GM18505 (cell line): ENCODE results near the gene VEGFA.

ENCODE experiments used
- ATAC-seq: cut with Tn5 transposase; IDR thresholded peaks from one replicate; pipeline ENCODE4 v1.9.1; 2021; ENCODE audit not compliant: unreplicated experiment
- POLR2A ChIP-seq: IDR thresholded peaks from 4 replicates; pipeline ENCODE4 v1.6.1; 2011; ENCODE audit warnings: borderline replicate concordance; ENCODE audit not compliant: insufficient read depth, insufficient read length; ENCODE audit errors: extremely low read depth

Gene VEGFA

DNA sequence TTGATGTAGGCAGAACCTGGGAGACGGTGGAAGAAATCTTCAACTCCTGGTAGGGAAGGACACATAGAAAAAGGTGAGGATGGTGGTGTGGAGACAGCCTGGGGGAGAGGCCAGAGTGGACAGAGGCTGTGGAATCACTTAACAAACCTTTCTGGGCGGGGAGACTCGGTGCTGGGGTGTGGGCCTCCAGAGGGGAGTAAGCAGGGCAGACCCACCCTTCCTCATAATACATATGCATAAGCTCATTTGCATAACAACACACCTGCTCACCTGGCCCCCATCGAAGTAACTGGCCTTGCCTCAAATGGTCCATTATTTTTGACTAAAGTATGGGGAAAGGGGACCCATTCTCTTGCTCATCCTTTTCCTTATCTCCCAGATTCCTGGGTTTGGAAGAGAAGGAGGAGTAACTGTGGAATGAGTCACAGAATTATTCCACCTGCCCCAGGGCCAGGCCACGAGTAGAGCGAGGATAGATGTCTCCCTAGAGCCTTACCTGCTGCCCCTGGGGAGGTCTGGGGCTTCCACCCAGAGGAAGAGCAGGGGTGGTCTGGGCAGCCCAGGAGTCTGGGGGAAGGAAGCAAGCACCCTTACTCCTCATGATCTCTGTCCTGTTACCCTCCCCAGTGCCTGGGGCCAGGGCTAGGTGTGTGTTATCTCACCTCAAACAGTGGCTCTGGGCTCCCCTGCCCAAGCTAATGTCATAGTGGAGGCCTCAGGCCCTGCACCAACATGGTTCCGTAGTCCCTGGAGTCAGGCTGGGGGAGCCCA is 10.7 kb upstream of the VEGFA start:
- no peak for TF ChIP-seq POLR2A
- no peak for ATAC-seq

DNA sequence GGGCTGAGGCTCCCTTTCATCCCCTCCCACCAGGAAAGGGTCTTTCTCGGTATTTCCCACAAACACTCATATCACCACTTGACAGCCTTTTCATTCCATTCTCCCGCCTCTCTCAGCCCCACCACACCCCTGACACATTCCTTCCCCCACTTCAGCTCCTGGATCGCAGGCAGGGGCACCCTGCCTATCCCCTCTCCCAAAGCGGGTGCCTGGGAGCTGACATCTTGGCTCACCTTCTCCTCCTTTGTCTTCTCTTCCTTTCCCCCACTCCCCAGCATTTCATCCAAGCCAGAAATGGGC is 10.2 kb upstream of the VEGFA start:
- no peak for TF ChIP-seq POLR2A

DNA sequence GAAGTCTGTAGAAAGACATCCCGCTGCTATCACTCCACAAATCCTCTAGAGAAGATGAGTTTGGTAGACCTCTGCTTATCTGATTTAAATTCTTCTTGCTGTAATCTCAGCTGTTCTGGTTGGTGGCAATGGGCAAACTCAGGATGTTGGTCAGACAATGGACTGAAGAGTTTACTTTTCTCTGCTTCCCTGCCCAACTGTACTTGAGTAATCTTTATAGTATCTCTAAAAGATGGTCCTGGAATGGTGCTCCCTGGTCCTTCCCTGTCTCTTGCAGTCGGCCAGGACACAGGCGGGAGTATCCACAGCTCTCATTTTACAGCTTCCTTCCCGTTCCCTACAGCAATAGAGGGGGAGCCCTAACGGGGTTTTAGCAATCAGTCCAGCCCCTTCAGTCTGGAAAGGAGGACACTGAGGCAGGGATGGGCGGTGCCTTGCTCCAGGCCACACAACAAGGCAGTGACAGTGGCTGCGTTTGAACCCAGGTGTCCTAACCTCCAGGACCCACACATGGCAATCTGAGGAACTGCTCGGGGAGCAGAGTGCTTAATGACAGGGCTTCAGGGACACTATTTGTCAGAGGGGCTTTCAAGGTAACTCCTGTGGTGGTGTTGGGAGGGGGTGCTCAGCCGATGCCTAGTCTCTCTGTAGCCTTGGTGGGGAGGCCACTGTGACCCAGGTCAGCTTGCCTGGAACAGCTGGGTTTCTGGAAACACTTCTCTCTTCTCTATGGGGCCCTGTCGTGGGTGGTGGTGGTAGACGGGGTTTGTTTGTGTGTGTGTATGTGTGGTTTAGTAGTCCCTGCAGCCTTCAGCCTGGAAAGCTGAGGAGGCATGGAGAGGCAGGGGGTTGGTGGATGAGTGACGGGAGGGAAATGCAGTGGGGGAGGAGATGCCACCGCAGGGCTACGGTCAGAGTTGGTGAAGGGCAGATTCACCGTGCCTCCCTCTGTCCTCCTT is 9.5 kb upstream of the VEGFA start:
- ATAC-seq = no peak
- no peak for TF ChIP-seq POLR2A

More for the DNA sequence above, 10.2 kb upstream of the VEGFA start:
- ATAC-seq = no peak

DNA sequence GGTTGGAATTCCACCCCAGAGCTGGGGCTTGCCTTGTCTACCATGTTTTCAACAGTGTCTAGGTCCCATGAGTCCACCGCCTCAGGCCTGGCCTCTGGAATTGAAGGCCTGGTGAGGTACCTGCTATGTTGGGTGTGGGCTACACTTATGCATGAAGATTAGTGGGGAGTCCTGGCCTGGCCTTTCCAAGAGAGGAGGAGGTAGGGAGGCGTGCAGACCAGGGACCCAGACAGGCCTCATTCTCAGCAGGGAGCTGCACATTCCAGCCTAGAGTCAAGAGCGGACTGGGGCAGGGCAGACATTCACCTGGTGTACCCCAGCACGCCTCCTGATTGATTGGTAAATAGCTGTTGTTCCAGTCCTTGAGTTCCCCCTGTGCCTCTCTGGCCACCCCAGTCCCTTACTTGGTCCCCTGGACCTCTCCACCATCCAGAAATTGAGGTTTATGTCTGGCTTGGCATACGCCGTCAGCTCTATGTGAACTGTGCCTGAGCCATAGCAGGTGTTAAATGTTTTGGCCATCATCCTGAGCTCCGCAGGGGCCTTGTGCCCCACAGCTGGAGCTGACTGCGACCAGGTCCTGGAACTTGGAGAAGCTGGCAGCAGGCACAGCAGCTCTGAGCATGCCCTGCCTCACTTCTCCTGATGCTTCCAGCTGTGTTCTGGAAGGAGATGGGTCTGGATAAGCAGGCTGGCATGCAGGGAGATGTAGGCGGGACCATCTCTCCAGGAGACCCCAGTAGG is 8.2 kb upstream of the VEGFA start:
- TF ChIP-seq POLR2A = no peak
- ATAC-seq = no peak

DNA sequence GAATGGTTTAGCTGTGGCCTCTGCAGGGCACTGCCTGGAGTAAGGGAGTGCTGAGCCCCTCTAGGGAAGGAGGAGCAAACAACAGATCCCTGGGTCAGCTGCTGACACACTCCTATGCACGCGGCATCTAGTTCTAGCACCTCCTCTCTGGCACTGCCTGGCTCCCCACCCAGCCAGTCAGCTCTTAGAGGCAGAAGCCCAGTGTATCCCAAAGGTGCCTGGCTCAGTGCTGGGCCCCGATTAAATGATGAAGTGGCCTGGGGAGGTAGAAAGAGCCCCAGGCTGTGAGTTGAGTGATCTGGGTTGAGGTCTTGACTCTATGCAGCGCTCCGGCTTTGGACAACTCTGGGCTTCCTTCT is 7.6 kb upstream of the VEGFA start:
- TF ChIP-seq POLR2A = no peak
- ATAC-seq = no peak

DNA sequence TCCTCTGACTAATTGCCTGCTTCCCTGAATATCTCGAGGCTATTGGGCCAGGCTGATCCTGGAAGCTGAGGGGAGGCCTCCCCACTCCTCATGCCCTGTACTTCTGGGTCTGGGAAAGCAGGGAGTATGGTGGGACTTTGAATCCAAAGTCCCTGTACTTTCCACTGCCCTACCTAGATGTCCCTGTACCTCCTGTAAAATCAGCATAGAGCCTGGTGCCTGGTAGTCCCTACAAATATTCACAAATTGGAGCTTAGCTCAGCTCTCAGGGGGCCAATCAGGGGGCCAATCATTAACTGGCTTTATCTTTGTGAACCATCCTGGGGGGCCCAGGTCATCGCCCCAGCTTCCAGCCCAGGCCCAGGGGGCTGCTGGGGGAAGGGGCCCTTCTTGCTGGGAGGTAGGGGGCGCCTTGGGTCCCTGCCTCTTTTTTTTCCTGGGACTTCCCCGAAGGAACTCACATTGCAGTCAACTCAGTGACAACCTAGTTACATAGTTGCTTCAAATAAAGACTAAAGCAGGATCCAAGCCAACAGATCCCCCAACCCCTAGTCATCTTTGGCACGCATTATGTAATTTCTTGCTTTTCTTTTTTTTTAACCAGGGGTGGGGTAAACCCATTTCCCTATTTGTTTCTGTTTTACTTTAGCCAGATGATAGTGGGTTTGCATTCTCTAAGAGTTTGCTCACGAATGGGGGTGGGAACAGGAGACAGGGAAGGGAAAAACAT is 6.9 kb upstream of the VEGFA start:
- ATAC-seq = no peak
- no peak for TF ChIP-seq POLR2A

DNA sequence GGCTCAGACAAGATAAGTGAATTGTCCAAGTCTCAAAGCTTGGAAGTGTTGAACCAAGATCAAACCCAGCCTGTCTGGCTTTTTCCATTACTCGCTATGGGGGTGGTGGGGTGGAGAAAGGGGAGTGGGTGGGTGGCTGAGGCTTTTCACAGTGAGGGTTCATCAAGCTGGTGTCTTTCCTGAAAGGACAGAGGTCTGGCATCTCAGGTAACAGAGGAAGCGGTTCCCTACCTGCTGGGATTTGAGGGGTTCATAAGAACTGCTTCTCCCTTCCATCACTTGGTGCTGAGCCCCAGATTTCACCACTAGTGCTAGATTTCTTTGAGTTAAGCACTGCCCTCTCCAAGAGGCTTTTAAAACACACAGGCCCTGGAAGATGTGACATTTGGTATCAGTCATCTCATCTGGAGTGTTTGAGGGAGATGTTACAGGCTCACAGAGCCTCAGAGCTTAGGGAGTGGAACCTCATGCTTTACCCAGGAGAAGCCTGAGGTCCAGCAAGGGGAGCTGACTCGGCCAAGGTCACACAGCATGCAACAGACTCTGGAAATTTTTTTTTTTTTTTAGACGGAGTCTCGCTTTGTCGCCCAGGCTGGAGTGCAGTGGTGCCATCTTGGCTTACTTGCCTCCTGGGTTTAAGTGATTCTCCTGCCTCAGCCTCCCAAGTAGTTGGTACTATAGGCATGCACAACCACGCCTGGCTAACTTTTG is 6.0 kb upstream of the VEGFA start:
- ATAC-seq = no peak
- TF ChIP-seq POLR2A = no peak

DNA sequence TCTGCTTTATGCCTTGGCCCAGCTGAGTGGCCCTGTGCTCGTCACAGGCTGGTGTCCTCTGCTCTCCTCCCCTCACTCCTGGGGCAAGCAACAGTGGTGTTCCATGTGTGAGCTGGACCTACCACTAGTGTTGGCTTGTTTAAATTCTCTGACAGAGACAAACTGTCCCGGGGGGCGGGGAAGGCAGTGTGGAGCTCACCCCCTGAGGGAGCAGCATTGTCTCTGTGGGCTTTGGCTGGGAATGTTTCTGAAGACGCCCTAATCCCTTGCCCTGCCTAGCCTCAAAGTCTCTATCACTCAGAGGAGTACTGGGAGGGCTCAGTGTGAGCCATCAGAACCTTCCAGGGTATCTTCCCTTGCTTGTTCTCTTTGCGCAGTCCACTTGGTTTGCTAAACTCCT is 5.2 kb upstream of the VEGFA start:
- ATAC-seq = no peak

DNA sequence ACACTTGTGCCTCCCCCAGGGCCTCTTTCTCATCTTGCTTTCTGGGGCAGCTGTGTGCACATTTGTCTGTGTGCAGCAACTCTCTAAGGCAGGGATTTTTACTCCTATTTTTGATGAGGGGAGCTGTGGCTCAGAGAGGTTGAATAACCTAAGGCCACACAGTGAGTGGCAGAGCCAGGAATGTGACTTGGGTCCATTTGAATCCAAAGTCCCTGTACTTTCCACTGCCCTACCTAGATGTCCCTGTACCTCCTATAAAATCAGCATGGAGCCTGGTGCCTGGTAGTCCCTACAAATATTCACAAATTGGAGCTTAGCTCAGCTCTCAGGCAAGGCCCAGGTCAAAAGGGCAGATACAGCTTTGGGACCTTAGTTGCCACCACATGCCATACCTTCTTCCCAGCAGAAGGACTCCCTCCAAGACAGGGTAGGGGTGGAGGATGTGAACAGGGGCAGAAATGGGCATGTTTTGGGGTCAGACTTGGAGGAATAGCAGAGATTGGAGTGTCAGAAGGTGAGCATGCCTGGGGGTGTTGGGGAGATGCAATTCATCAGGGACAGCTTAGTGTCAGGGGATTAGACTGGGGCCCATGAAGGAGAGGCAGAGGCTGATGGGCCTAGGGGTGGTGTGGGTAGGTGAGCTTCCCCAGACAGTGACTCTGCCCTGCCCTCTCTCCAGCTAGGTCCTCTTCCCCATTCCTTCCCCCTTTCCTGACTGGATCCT is 4.1 kb upstream of the VEGFA start:
- TF ChIP-seq POLR2A = no peak
- no peak for ATAC-seq

More for the DNA sequence above, 5.2 kb upstream of the VEGFA start:
- TF ChIP-seq POLR2A = no peak

DNA sequence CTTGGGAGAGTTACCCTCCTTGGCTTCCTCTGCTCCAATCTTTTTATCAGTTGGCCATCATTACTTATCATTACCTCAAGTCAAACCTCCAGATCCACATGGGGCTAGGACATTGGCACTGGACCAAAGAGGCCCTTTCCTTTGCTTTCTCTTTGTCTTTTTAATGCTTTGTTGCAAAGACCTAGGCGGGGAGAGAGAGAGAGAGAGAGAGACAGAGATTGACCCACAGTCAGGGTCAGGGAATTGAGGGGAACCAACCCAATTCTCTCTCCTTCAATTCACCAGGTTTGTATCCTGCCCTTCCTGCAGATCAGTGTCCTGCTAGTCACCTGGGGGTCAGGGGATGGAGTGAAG is 3.5 kb upstream of the VEGFA start:
- ATAC-seq = no peak
- no peak for TF ChIP-seq POLR2A

DNA sequence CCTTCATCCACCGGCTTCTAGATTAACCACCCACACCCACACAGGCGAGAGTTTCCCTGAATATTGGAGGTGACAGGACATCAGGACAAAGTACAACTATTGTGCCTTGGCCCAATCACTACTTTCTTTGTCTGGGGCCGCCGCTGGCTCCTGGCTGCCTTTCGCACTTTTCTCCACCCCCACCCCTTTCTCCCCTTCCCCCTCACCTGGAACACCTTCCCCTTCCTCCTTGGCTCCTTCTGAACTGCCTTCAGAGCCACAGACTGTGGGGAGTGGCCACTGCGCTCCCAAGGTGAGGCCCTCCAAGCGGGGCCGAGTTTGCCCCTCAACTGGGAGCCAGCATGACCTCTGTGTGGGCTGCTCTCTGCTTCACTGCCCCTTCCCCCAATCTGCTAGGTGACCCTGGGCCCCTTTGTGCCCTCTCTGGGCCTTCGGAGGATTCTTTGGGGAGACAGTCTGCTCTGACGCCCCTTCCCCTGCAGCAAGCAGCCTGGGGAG is 3.0 kb upstream of the VEGFA start:
- no peak for ATAC-seq
- no peak for TF ChIP-seq POLR2A
